Tibial nerve (tissue), 4 donors: Measurements from ENCODE around the gene P3R3URF. TPM values are rescaled to one million over a fixed set of nuclear protein-coding genes. Genes with fewer than 3 reads are reported as not detected.

Experiments
- DNase-seq, 2 donors: peaks; one replicate each; pipeline ENCODE4 v3.0.0-alpha.2; 2019; ENCODE audit warnings: low spot score in 2 of 2
- H3K27ac ChIP-seq, 4 donors: fragments of 200-600 bp; sonication (generic) in 3 of 4; one replicate each; pipeline ENCODE4 v1.5.1; 2017 to 2019; ENCODE audit warnings: mild to moderate bottlenecking in 1 of 4
- H3K27me3 ChIP-seq, 2 donors: fragments of 200-600 bp; sonication (generic) in 1 of 2; one replicate each; pipeline versions ENCODE4 v1.5.1 to v1.6.0; 2017 to 2019
- H3K36me3 ChIP-seq, 3 donors: fragments of 200-600 bp; sonication (generic); one replicate each; pipeline ENCODE4 v1.5.1; 2018 to 2019
- H3K4me1 ChIP-seq, 4 donors: fragments of 200-600 bp; sonication (generic) in 3 of 4; one replicate each; pipeline ENCODE4 v1.5.1; 2017 to 2019
- H3K4me3 ChIP-seq, 4 donors: fragments of 200-600 bp; sonication (generic) in 3 of 4; one replicate each; pipeline ENCODE4 v1.5.1; 2017 to 2019; ENCODE audit warnings: mild to moderate bottlenecking in 1 of 4, moderate library complexity in 1 of 4
- H3K9me3 ChIP-seq, 4 donors: fragments of 200-600 bp; sonication (generic) in 3 of 4; one replicate each; pipeline ENCODE4 v1.5.1; 2017 to 2019
- CTCF ChIP-seq, 5 experiments: fragments of 200-600 bp in 3 of 5; fragments of 450-650 bp in 2 of 5; sonication (generic) in 3 of 5; IDR thresholded peaks; one replicate each; pipeline ENCODE4 v1.5.1; 2016 to 2019; ENCODE audit warnings: antibody characterized with exemption in 5 of 5, mild to moderate bottlenecking in 3 of 5, moderate library complexity in 2 of 5
- EP300 ChIP-seq, 2 donors: sonication (generic); formaldehyde crosslinking; IDR thresholded peaks; one replicate each; pipeline ENCODE4 v1.6.1; 2017; ENCODE audit warnings: antibody characterized with exemption in 2 of 2, mild to moderate bottlenecking in 1 of 2
- POLR2A ChIP-seq, 2 donors: fragments of 450-650 bp; IDR thresholded peaks; one replicate each; pipeline ENCODE4 v1.6.1; 2017; ENCODE audit warnings: antibody characterized with exemption in 2 of 2, mild to moderate bottlenecking in 2 of 2, moderate library complexity in 2 of 2
- WGBS, 2 donors: methylation state at CpG; one replicate each; pipeline ENCODE4 v1.1.5; 2018; 5-methylcytosine and 5-hydroxymethylcytosine counted together
- total RNA-seq, 4 donors: library from RNA; depleted of rRNA; stranded (reverse); fragments of >200 nt; gene quantifications; one replicate each; pipeline ENCODE4 v1.1.0, GENCODE V29; 2016

Gene P3R3URF
- total RNA-seq, 4 donors from 2014 or later = not detected

- 72 to 73% methylated on average over 6 of the region's 6 CpGs for WGBS, 2 donors
- H3K36me3 ChIP-seq = peaks cover 0 to 67% (median 9%) of the 10 kb centered on the region in 3 donors
- H3K27me3 ChIP-seq = no peaks in the 10 kb centered on the region
These were observed 12.2 kb upstream of the P3R3URF start for GRCh38 chr1:46188295-46189030.

GRCh38 chr1:46187106-46187869 lies 11.0 kb upstream of the P3R3URF start:
- Histone ChIP-seq H3K4me3 (no peak overlapping the region), H3K36me3 (peaks cover 0 to 56% (median 6%) of the 10 kb centered on the region in 3 donors), H3K4me1 (peaks cover 0 to 30% (median 5%) of the 10 kb centered on the region in 4 donors), H3K27ac (peak overlapping the region in 1 of 4 donors; percentile 19), H3K27me3 (no peaks in the 10 kb centered on the region), H3K9me3 (no peaks in the 10 kb centered on the region)
- WGBS, 2 donors = 89 to 91% methylated on average over 8 of the region's 8 CpGs
- TF ChIP-seq POLR2A (IDR thresholded peaks at IDR 0.05) (no peak), EP300 (IDR thresholded peaks at IDR 0.05) (no peak), CTCF (IDR thresholded peaks at IDR 0.05) (no peak)
- no peak for DNase-seq

More at GRCh38 chr1:46188295-46189030, 12.2 kb upstream of the P3R3URF start:
- no peak for TF ChIP-seq POLR2A (IDR thresholded peaks at IDR 0.05)
- TF ChIP-seq EP300 (IDR thresholded peaks at IDR 0.05) = no peak
- TF ChIP-seq CTCF (IDR thresholded peaks at IDR 0.05) = no peak
- H3K9me3 ChIP-seq = no peaks in the 10 kb centered on the region
- DNase-seq = no peak
- H3K27ac ChIP-seq = peak overlapping the region in 2 of 4 donors; percentile 43 to 46
- H3K4me3 ChIP-seq = no peak overlapping the region
- H3K4me1 ChIP-seq = peaks cover 0 to 24% (median 3%) of the 10 kb centered on the region in 4 donors

GRCh38 chr1:46186076-46186475 lies 9.8 kb upstream of the P3R3URF start:
- WGBS, 2 donors = 80 to 84% methylated on average over 2 of the region's 2 CpGs
- Histone ChIP-seq H3K27me3 (no peaks in the 10 kb centered on the region), H3K27ac (peak overlapping the region in 2 of 4 donors; percentile 42 to 70), H3K4me3 (no peak overlapping the region), H3K9me3 (no peaks in the 10 kb centered on the region), H3K36me3 (peaks cover 0 to 44% (median 6%) of the 10 kb centered on the region in 3 donors), H3K4me1 (peaks cover 0 to 30% (median 5%) of the 10 kb centered on the region in 4 donors)
- TF ChIP-seq EP300 (IDR thresholded peaks at IDR 0.05) = no peak
- TF ChIP-seq POLR2A (IDR thresholded peaks at IDR 0.05) = no peak
- TF ChIP-seq CTCF (IDR thresholded peaks at IDR 0.05) = no peak
- no peak for DNase-seq

GRCh38 chr1:46184920-46185658 lies 8.8 kb upstream of the P3R3URF start:
- no peak overlapping the region for H3K4me3 ChIP-seq
- DNase-seq = no peak
- H3K27ac ChIP-seq = peak overlapping the region in 2 of 4 donors; percentile 61 to 70
- H3K4me1 ChIP-seq = peaks cover 0 to 34% (median 5%) of the 10 kb centered on the region in 4 donors
- H3K9me3 ChIP-seq = no peaks in the 10 kb centered on the region
- WGBS, 2 donors = 34 to 53% methylated on average over 6 to 7 of the region's 7 CpGs
- H3K36me3 ChIP-seq = peaks cover 0 to 34% (median 6%) of the 10 kb centered on the region in 3 donors
- TF ChIP-seq EP300 (IDR thresholded peaks at IDR 0.05) (no peak), CTCF (IDR thresholded peaks at IDR 0.05) (no peak), POLR2A (IDR thresholded peaks at IDR 0.05) (no peak)
- no peaks in the 10 kb centered on the region for H3K27me3 ChIP-seq
